Hepatocyte (in vitro differentiated cells): ENCODE results near the gene CPEB2. TPM values are rescaled to one million over a fixed set of nuclear protein-coding genes. Genes with fewer than 3 reads are reported as not detected.
A peak's percentile ranks its signal among the peaks of the same experiment; 100 is the strongest.

Experiments used
- DNase-seq: peaks from one replicate; pipeline ENCODE4 v3.0.0-alpha.2; 2016; ENCODE audit warnings: low spot score
- H2AFZ ChIP-seq: fragments of 200-600 bp; sonication (generic); 2 replicates; pipeline ENCODE4 v1.6.0; 2016; ENCODE audit warnings: antibody characterized with exemption, mild to moderate bottlenecking
- H3K27ac ChIP-seq: fragments of 200-600 bp; sonication (generic); 2 replicates; pipeline ENCODE4 v1.5.1; 2016; ENCODE audit warnings: mild to moderate bottlenecking
- H3K27me3 ChIP-seq: fragments of 200-600 bp; sonication (generic); 2 replicates; pipeline ENCODE4 v1.6.1; 2016
- H3K36me3 ChIP-seq: fragments of 200-600 bp; sonication (generic); replicated peaks from 2 replicates; pipeline ENCODE4 v1.5.1; 2016; ENCODE audit warnings: low read depth; ENCODE audit not compliant: insufficient read depth
- H3K4me1 ChIP-seq: fragments of 200-600 bp; sonication (generic); 2 replicates; pipeline ENCODE4 v1.5.1; 2016; ENCODE audit warnings: mild to moderate bottlenecking, moderate library complexity; ENCODE audit not compliant: insufficient read depth
- H3K4me2 ChIP-seq: fragments of 200-600 bp; sonication (generic); 2 replicates; pipeline ENCODE4 v1.6.0; 2016
- H3K4me3 ChIP-seq: fragments of 200-600 bp; sonication (generic); 2 replicates; pipeline ENCODE4 v1.5.1; 2016; ENCODE audit warnings: mild to moderate bottlenecking
- H3K79me2 ChIP-seq: fragments of 200-600 bp; sonication (generic); 2 replicates; pipeline ENCODE4 v1.6.0; 2017; ENCODE audit warnings: mild to moderate bottlenecking
- H3K9me2 ChIP-seq: fragments of 200-600 bp; sonication (generic); replicated peaks from 2 replicates; pipeline ENCODE4 v1.6.0; 2017; ENCODE audit warnings: mild to moderate bottlenecking; ENCODE audit not compliant: insufficient read depth
- H3K9me3 ChIP-seq: fragments of 200-600 bp; sonication (generic); 2 replicates; pipeline ENCODE4 v1.5.1; 2016; ENCODE audit warnings: low read depth, mild to moderate bottlenecking
- H4K20me1 ChIP-seq: fragments of 200-600 bp; sonication (generic); 2 replicates; pipeline ENCODE4 v1.6.0; 2016; ENCODE audit warnings: mild to moderate bottlenecking; ENCODE audit not compliant: insufficient read depth, poor library complexity, severe bottlenecking
- EZH2 ChIP-seq: fragments of 200-600 bp; sonication (generic); IDR thresholded peaks from 2 replicates; pipeline ENCODE4 v1.6.1; 2016; ENCODE audit warnings: antibody characterized with exemption, mild to moderate bottlenecking, borderline replicate concordance
- EZH2phosphoT487 ChIP-seq: fragments of 200-600 bp; sonication (generic); IDR thresholded peaks from one replicate; pipeline ENCODE4 v1.6.1; 2018; ENCODE audit warnings: antibody characterized with exemption, mild to moderate bottlenecking, low read depth, moderate library complexity; ENCODE audit not compliant: unreplicated experiment, severe bottlenecking
- WGBS: methylation state at CpG from one replicate; pipeline ENCODE4 v1.1.6; 2016; ENCODE audit warnings: low lambda C conversion rate; ENCODE audit errors: missing lambda C conversion rate; 5-methylcytosine and 5-hydroxymethylcytosine counted together
- polyA plus RNA-seq: library from polyadenylated mRNA; unstranded; fragments of >200 nt; fragmentation: Nextera tagmentation; extraction: Ambion mirVana; gene quantifications from 2 replicates; pipeline ENCODE4 v1.2.1, GENCODE V29; 2016
- total RNA-seq: library from RNA; depleted of rRNA; stranded (reverse); fragments of >200 nt; gene quantifications from 2 replicates; pipeline ENCODE4 v1.2.3, GENCODE V29; 2014
- TF ChIP-seq, protein P1 (sequence below): fragments of 200-600 bp; sonication (generic); IDR thresholded peaks from 2 replicates; pipeline ENCODE4 v1.5.1; 2016; ENCODE audit warnings: antibody characterized with exemption, mild to moderate bottlenecking; ENCODE audit not compliant: poor library complexity

The CPEB2 gene
- total and polyA plus RNA-seq, 2 experiments from 2014 or later: 4.4 to 18.1 TPM

DNA sequence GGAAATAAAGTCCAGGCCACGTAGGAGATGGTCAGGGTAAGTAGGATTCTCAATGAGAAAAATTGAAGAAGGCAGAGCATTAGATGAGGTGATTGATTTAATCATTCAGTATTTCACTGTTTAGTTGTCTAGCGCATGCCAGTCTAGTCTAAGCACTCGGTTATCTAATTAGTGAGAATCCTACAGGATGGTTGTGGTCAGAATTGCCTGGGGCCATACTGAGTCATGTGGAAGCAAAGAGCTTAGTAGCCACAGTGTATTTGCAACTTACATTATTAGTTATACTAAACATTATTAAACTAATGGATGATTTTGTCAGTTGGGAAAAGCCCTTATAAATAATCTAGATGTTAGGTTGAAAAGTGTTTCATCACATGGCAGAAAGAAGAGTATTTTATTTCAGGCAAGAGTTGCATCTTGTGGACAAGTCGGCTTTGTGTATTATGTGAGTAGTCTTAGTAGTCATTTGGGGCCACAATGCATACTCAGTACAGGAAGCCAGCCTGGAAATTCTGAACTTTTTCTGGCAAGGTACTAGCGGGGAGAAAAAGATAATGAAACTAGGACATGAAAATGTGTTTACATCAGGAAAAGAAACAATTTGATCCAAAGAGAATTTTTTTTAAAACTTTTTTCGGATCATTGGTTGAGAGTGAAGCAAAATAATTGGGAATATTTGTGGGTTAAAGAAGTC lies 31.9 kb downstream of the CPEB2 start:
- TF ChIP-seq, protein P1, sequence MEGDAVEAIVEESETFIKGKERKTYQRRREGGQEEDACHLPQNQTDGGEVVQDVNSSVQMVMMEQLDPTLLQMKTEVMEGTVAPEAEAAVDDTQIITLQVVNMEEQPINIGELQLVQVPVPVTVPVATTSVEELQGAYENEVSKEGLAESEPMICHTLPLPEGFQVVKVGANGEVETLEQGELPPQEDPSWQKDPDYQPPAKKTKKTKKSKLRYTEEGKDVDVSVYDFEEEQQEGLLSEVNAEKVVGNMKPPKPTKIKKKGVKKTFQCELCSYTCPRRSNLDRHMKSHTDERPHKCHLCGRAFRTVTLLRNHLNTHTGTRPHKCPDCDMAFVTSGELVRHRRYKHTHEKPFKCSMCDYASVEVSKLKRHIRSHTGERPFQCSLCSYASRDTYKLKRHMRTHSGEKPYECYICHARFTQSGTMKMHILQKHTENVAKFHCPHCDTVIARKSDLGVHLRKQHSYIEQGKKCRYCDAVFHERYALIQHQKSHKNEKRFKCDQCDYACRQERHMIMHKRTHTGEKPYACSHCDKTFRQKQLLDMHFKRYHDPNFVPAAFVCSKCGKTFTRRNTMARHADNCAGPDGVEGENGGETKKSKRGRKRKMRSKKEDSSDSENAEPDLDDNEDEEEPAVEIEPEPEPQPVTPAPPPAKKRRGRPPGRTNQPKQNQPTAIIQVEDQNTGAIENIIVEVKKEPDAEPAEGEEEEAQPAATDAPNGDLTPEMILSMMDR: no peak
- TF ChIP-seq EZH2 (no peak), EZH2phosphoT487 (no peak)
- Histone ChIP-seq H3K27ac (no peak overlapping the region), H3K79me2 (peaks cover 12% of the 10 kb centered on the region), H3K4me3 (no peak overlapping the region), H3K9me3 (no peaks in the 10 kb centered on the region), H4K20me1 (no peaks in the 10 kb centered on the region), H3K4me1 (no peaks in the 10 kb centered on the region), H3K4me2 (no peak overlapping the region), H3K36me3 (peaks cover 4% of the 10 kb centered on the region), H2AFZ (no peak overlapping the region), H3K9me2 (no peaks in the 10 kb centered on the region), H3K27me3 (no peaks in the 10 kb centered on the region)
- WGBS: 96% methylated on average over 6 of the region's 6 CpGs
- no peak for DNase-seq

DNA sequence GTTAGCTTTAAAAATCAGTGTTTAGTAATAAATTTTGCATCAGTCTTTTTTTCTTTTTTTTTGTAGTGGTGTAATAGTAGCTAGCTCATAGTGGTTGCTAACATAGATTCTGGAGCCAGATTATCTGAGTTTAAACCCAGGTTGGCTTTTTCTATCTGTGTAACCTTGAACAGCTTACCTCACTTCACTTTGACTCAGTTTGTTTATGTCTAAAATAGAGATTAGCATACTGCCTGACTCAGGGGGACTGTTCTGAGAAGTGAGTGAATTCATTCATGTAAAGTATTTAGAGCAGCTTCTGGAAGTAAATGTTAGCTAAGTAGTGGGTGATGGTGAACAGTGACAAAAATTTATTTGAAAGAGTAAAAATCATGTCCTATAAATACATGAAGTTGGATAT lies 32.9 kb downstream of the CPEB2 start:
- Histone ChIP-seq H3K9me3 (no peaks in the 10 kb centered on the region), H3K4me3 (no peak overlapping the region), H4K20me1 (no peaks in the 10 kb centered on the region), H3K27me3 (no peaks in the 10 kb centered on the region), H3K79me2 (peaks cover 5% of the 10 kb centered on the region), H3K27ac (no peak overlapping the region), H3K4me1 (no peaks in the 10 kb centered on the region), H2AFZ (no peak overlapping the region), H3K4me2 (no peak overlapping the region), H3K9me2 (no peaks in the 10 kb centered on the region), H3K36me3 (peaks cover 4% of the 10 kb centered on the region)
- peak; percentile 7 for DNase-seq
- TF ChIP-seq EZH2phosphoT487: no peak

- H3K9me3 ChIP-seq: no peaks in the 10 kb centered on the region
- no peaks in the 10 kb centered on the region for H3K79me2 ChIP-seq
- no peak overlapping the region for H3K4me2 ChIP-seq
- H3K4me3 ChIP-seq: no peak overlapping the region
- H4K20me1 ChIP-seq: no peaks in the 10 kb centered on the region
- DNase-seq: no peak
- H3K36me3 ChIP-seq: peaks cover 3% of the 10 kb centered on the region
- no peak for TF ChIP-seq EZH2
- TF ChIP-seq, protein P1: no peak
- no peak for TF ChIP-seq EZH2phosphoT487
- H3K27me3 ChIP-seq: no peaks in the 10 kb centered on the region
- no peaks in the 10 kb centered on the region for H3K9me2 ChIP-seq
- H3K4me1 ChIP-seq: no peaks in the 10 kb centered on the region
- H3K27ac ChIP-seq: no peak overlapping the region
- no peak overlapping the region for H2AFZ ChIP-seq
Measured at GRCh38 chr4:15037923-15038541, 35.8 kb downstream of the CPEB2 start.

DNA sequence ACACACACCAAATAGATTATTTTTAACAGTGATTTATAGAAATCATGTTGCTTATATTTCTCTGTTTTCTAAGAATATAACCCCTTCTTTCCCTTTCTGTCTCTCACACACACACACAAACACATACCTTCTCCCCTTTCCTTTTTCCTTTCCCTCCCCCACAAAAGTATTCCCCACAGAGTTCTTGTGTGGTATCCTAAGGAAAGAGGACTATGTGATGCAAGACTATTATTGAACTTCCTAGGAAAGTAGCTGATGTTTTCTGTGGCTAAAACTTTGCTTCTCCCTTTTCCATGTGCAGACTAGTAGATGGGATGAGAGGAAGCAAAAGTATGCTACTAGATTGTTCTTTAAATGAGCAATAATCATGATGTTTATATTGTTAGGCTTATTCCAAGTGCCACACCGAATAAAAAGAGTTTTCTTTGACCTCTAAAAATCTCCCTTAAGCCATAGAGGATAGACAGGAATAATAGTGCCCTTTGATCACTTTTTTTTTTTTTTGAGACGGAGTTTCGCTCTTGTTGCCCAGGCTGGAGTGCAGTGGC lies 38.7 kb downstream of the CPEB2 start:
- Histone ChIP-seq H4K20me1 (no peaks in the 10 kb centered on the region), H3K4me3 (no peak overlapping the region), H3K9me3 (no peaks in the 10 kb centered on the region), H3K36me3 (no peaks in the 10 kb centered on the region), H3K4me1 (no peaks in the 10 kb centered on the region), H3K4me2 (no peak overlapping the region), H3K27ac (no peak overlapping the region), H3K9me2 (no peaks in the 10 kb centered on the region), H2AFZ (no peak overlapping the region), H3K27me3 (no peaks in the 10 kb centered on the region), H3K79me2 (no peaks in the 10 kb centered on the region)
- no peak for TF ChIP-seq EZH2
- WGBS: 73% methylated on average over 3 of the region's 3 CpGs
- no peak for DNase-seq
